Stimulated activated naive CD8-positive, alpha-beta T cell treated with anti-CD3 and anti-CD28 coated beads, Interleukin-15, Interleukin-2, amounts not matched to agents 100 U/mL and 50 U/mL, for 24 hours (primary cell): ENCODE data around the gene CLDN6.

ENCODE experiments used
- ATAC-seq: fragments of 150-1000 bp; cut with Tn5 transposase; one replicate; pipeline ENCODE4 v1.10.0; 2021
- DNase-seq: peaks from one replicate; pipeline ENCODE4 v3.0.0; 2021

The CLDN6 gene

DNA sequence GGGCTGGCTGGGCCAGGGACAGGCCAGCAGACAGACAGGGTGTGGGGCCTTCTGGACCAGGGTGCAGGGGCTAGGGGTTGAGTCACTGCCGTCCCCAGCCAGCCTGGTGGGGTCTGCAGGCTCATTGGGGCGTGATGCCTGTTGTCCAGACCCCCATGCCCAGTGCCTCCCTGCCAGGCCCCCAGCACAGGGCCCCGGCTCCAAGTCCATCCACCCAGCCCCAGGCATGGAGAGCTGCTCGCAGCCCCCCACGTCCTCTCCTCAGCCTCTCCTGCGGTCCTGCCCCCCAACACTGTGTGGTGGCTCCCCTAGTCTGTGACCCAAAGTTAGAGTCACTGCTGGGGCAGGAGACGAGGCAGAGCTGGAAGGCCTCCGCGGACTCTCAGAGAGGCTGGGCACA is 30.7 kb downstream of the CLDN6 start:
- DNase-seq (no peak), ATAC-seq (no peak)

DNA sequence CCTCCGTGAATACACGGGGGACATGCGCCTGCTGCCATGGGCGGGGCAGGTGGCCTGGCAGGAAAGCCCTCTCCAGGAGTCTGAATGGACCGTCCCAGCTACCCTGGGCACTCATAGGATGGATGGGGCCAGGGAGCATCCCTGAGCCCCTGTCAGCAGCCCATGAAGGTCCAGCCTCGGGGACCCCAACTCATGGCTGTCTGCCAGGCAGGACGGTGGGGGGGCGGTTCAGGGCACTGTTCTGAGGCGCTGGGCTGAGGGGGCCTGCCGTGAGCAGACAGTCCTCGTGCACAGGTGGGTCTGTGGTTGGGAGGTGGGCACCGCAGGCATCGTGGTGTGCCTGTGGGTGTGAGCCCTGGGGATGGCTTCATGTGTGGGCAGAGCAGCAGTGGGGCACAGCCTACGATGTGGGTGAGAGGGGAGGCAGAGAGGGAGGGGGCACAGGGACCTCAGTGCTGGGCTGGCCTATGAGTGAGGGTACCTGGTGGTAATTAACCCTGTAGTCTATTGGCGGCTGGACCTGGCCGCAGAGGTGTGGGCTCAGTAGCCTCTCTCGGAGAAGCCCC is 31.3 kb downstream of the CLDN6 start:
- ATAC-seq, result no peak
- no peak for DNase-seq

DNA sequence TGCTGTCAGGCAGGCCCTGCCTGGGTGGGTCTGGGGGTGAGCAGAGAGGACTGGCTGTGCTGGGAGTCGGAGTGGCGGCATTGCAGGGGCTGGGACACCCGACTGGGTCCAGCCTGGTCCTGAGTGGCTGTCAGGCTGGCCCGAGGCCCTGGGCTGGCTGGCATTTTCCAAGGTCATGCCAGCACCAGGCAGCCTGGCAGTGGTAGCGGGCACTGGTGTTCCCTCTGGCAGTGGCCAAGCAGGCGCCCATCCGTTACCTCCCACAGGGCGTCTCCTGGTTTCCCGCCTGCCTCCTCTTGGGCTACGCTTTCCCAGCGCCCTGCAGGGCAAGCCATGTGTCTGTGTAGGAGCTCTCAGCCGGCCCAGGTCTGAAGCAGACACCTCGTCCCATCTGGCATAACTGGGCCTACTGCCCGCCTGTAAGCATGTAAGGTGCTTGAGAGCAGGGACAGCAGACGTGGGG is 32.1 kb downstream of the CLDN6 start:
- no peak for DNase-seq
- no peak for ATAC-seq

DNA sequence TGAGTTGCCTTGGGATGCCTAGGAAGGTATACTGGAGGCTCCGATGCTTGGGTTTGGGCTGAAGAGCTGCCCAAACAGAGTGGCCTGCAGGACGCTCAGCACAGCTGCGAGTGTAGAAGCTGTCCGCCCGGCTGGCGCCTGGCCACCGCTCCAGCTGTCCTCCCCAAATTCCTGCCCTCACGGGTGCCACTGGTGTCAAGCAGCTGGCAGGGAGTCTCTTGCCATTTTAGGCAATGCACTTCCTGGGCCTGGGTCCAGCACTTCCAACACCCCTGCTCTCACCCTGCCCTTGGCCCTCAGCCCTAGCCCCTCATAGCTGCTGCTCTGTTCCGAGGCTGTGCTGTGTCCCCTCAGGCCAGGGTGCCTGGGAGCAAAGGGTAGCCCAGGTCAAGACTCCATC is 32.5 kb downstream of the CLDN6 start:
- no peak for ATAC-seq
- no peak for DNase-seq

DNA sequence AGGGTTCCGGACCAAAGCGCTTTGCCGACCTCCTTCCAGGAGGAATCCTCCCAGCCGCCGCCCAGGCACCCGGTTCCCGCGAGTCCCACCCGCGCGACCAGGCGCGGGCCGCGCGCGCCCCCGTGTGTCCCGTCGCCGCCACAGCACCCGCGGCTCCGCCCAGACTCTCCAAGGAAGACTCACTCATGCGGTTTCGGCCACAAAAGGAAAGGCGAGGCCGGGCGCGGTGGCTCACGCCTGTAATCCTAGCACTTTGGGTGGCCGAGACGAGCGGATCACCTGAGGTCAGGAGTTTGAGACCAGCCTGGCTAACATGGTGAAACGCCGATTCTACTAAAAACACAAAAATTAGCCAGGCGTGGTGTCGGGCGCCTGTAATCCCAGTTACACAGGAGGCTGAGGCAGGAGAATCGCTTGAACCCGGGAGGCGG is 34.3 kb downstream of the CLDN6 start:
- DNase-seq (peak; percentile 84), ATAC-seq (peak; percentile 60)

DNA sequence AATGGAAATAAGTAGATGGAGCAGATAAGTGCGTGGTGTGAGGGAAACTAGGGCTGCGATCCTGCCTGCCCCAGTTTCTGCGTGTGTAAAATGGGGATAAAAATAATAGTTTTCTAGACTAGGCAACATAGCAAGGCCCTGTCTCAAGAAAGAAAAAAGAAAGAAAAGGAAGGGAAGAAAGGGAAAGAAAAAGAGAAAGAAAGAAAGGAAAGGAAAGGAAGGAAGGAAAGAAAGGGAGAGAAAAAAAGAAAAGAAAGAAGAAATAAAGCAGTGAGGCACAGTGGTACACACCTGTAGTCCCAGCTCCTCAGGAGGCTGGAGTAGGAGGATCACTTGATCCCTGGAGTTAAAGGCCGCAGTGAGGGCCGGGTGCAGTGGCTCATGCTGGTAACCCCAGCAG is 35.6 kb downstream of the CLDN6 start:
- ATAC-seq (no peak), DNase-seq (no peak)

DNA sequence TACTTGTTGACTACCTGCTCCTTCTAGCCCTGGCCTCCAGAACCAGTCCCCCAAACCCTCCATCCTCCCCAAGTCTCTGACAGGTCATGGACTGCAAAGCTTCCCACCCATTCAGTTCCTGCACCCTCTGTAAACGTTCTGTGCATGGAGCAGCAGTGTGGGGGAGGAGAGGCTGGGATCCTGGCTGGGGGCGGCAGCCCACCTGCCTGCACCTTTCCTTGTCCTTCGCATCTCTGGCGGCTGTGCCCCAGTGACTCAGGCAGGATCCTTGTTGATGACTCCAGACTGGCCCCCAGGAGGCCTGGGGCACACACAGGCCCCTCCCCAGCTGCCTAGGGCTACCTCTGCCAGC is 36.1 kb downstream of the CLDN6 start:
- ATAC-seq (no peak), DNase-seq (no peak)

DNA sequence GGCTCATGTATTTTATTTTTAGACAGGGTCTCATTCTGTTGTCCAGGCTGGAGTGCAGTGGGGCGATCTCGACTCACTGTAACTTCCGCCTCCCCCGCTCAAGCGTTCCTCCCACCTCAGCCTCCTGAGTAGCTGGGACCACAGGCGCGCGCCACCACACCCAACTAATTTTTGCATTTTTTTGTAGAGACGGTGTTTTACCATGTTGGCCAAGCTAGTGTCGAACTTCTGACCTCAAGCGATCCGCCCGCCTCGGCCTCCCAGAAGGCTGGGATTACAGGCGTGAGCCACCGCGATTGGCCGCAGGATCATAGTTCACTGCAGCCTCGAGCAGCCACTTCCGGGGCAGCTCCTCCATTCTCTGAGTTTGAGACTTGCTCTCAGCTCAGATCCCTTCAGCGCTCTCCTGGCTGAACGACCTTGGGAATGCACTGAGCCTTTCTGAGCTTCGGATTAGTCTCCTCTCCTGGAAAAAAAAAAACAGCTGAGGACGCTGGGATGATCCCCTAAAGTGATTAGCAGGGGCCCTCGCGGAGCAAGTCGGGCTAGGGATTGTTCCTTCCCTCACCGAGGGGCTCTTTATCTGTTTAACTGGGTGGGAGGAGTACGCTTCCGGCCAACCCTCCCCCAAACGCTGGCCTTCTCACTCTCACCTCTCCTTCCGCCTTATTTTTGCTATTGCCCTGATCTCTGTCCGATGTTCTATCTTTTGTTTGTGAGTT is 36.6 kb downstream of the CLDN6 start:
- ATAC-seq (no peak), DNase-seq (no peak)

DNA sequence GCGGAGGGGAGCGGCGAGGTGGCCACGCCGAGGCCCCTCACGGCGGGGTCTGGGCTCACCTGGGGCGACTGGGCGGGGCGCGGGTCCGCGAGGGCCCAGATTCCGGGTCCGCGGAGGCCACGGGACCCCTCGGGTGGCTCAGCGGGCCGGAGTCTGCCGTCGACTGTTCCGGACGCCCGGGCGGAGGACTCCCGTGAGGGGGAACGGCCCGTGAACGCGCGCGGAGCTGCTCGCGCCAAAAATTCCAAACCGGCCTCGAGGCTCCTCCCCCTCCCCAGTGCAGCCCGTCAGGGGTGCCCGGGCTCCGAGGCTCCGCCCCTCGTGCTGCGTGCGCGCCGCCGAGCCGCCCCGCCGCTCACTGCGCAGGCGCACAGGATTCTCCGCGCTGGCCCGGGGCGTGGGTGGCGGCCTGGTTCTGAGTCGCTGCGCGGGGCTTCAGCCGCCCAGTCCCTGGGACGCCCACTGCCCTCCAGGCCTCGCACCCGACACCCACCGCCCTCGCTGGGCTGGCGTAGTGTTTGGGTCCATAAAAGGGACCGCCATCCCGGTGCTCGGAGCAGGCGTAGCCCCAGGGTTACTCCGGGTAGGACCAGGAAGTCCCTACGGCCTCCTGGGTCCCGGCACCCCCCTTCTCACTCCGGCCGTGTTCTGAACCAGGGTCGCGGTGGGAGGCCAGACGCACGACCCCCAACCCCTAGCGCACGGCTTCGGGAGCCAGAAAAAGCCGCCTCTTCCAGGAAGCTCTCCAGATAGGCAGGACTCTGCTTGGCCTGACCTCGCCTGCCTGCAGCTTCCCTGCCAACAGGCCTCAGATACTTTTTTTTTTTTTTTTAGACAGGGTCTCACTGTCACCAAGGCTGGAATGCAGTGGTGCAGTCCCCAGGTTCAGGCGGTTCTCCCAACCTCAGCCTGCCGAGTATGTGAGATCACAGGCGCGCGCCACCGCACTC is 37.5 kb downstream of the CLDN6 start, which contains the start of gene PKMYT1:
Gene PKMYT1 (minus strand): TSS at position 220 of the 950 bp plus-strand sequence. CDS start 789 bp downstream, outside the sequence.
- DNase-seq (peak; percentile 98), ATAC-seq (peak; percentile 85)

DNA sequence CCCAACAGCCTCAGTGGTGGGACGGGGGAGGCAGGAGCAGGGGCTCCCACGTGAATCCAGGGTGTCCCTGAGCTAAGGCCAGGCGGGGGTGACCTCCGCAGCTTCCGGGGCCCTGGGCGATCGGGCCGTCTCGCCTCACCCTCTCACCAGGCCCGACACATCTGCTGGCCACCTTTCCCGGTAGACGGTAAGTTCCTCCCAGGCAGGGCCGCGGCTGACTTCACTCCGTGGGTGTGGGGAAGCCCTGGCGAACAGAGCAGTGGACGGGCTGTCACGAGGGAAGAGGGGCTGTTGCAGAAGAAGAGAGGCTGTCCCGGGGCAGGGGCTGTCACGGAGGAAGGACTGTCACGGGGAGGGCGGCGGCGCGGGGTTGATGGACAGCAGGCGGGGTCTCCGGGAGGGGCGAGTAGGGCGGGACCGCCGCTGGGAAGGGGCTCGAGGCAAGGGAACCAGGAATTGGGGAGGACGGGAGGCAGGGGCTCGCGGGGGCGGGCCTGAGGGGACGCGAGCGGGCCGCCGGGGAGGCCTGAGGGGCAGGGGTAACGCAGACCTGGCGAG is 38.2 kb downstream of the CLDN6 start:
- ATAC-seq (peak; percentile 2), DNase-seq (peak; percentile 45)

DNA sequence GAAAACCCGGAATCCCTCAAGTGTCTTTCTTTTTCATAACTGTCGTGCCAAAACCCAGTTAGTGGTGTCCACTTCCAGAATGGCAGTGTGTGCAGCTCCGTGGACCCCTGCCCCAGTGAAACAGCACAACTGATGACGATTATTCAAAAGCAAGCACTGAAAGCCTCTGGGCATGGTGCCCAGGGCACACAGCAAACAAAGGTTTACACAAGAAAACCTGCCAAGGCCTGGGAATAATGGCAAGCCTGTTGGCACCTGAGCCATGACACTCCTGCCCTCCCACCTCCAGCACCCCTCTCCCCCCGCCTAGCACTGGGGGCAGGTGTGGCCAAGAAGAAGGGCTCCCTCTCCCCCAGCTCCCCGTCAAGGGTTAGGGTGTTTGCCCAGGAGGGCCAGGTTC is 40.5 kb downstream of the CLDN6 start:
- DNase-seq (no peak), ATAC-seq (no peak)

DNA sequence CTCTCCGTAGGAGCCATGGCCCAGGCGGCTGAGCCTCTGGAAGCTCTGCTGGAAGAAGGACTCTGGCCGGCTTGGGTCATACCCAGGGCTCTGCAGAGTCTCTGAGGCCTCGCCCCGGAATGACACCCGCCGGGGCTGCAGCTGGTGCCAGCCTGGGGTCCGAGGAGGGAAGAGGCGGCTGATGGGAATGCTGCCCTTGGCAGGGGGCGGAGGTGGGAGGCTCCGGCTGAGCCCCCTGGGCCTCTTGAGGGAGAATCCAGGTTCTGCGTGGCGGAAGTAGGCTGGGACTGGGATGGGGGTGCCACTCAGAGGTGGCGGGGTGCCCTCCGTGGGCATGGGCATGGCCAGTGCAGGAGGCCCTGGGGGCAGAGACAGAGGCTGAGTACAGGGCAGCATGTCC is 41.3 kb downstream of the CLDN6 start:
- ATAC-seq (no peak), DNase-seq (no peak)

DNA sequence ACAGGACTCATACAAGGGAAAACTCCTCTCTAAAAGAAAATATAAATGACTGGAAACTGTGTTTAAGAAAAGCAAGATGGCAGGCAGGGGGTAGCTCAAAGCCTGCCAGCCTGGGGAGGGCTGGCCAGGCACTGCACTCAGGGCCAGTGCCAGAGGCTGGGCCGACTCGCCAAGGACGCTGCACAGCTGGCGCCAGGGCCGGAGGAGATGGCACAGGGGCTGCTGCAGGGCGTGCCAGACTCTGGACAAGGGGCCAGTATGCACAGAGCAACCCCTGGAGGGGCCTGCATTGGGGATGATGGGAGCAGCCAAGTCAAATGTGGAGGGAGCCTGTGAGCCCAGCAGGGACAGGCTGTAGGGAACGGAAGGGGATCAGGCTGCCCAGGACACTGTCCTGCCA is 41.8 kb downstream of the CLDN6 start:
- ATAC-seq (no peak), DNase-seq (no peak)

DNA sequence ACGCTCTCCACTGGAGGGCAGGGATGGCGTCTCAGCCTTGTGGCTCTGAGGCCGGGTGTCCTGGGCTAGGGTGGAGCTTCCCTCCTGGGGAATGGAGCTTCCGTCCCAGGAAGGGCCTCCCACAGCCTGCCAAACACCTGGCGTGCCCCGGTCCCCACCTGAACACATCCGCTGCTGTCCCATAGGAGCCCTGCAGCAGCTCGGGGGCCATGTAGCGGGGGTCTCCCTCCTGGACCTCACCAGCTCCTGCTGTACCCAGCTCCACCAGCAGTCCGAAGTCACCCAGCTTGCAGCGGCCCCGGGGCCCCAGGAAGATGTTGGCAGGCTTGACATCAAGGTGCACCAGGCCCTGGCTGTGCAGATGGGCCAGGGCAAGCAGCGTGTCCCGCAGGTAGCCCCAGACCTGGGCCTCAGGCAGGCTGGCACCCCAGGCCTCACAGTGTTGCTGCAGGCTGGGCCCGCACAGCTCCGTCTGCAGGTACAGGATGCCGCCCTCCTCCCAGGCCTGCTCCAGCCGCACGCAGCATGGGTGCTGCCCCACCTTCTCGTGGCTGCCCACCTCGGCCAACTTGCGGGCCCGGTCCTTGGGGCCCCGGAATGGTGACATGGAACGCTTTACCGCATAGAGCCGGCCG is 42.7 kb downstream of the CLDN6 start:
- ATAC-seq, result no peak
- no peak for DNase-seq

DNA sequence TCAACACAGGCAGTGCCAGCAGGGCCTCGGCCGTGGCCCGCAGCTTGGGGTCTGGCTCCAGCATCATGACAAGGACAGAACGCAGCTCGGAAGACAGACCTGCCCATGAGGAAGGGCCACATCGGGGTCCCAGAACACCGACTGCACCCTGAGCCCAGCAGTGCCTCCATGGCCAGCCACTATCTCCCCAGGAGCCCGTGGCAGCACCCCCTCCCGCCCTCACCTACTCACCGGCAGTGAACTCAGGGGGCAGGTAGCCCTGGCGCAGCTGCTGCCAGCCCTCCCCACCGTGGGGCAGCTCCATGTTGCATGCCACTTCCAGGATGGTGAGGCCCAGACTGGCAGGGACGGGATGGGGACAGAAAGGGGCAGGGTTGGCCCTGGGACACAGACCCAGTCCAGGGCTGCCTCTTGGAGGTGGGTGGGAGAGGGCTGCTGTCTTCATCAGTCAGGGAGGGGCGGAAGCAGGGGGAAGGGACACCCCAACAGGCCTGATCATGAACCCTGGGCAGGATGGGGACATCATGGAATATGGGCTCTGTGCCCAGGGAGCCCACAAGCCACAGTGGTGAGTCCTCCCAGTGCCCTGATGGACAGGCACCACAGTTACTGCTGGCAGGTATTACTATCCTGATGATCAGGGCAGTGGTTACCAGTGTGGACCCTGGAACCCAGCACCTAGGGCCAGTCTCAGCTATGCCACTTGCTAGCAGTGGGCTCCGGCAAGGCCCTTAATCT is 43.5 kb downstream of the CLDN6 start:
- ATAC-seq, result no peak
- no peak for DNase-seq

DNA sequence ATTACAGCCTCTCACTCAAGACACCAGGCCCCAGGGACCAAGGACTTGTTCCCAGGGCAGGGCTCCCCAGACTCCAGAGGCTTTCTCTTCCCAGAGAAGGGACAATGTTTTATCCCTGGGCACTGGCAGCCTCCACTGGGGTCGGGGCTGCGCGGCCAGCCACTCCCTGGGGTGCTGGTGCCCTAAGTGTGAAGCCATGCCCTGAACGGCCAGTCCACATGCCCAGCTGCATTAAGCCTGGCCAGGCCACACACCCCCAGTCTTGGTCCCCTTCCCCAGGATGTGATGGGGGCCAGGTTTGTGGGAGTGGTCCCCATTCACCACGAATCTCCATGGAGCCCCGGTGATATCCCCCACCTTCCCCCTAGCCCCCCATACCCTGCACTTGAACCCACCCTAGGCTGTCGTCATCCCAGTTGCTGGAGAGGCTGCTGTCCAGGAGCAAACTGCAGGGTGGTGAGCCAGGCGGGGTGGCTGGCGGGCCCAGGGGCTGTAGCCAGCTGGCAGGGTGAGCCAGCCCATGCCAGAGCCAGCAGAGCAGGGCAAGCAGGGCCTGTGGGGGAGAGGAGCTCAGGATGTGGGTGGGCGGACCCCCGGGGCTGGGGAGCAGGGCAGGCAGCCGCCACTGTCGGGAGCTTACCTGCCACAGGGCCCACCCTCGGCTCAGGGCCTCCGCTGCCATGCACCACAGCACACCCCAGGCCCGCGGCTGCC is 44.2 kb downstream of the CLDN6 start:
- DNase-seq (no peak), ATAC-seq (no peak)

DNA sequence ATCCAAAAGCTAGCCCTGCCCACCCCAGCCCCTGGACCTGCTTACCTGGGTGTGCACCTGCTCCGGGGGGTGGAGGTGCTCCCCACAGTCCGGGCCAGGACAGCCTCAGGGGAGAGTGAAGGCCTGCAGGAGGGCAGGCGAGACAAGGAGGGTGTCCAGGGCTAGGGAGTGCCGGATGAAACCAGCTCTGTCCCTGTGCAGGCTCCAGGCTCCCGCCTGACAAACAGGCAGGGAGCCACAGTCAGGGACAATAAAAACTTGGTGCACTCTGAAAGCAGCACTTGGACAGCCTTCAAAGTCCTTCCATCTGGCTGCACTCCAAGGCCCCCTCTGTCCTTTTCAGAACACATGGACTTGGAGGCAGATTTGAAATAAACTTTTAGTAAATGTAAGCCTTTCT is 44.9 kb downstream of the CLDN6 start:
- ATAC-seq (no peak), DNase-seq (no peak)

DNA sequence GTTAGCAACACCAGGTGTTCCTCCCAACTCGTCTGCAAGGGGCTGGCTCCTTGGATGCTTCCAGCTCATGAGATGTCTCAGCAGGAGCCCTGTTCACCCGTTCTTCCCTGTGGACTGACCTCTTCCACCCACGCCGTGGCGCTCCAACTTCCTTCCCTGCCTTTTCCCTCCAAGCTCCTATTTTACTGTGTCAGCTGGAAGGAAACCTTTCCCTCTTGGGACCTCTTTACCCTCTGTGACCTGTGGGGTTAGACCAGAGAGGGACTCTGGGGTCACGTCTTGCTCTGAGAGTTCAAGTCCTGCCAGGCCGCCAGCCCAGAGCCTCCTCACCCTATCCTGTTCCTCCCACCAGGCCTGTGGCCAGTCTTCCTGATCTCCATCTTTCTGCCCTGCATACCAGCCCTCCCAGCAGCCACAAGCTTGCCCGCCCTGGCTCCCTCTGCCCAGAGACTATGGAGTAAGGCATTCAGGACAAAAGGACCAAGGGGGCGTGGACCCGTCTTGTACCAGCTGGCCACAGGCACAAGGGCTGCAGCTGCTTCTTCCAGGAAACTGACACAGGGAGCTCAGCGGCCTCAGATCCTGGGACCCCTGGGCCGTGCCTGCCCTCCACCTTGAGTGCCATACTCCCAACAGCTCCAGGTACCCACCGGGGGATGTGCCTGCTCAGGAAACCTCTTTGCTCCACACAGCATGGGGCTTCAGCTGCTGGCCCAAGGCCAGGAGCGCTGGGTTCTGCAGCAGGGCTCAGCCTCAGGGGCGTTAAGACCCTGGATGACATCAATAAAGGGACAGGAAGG is 45.8 kb downstream of the CLDN6 start:
- ATAC-seq (no peak), DNase-seq (no peak)

DNA sequence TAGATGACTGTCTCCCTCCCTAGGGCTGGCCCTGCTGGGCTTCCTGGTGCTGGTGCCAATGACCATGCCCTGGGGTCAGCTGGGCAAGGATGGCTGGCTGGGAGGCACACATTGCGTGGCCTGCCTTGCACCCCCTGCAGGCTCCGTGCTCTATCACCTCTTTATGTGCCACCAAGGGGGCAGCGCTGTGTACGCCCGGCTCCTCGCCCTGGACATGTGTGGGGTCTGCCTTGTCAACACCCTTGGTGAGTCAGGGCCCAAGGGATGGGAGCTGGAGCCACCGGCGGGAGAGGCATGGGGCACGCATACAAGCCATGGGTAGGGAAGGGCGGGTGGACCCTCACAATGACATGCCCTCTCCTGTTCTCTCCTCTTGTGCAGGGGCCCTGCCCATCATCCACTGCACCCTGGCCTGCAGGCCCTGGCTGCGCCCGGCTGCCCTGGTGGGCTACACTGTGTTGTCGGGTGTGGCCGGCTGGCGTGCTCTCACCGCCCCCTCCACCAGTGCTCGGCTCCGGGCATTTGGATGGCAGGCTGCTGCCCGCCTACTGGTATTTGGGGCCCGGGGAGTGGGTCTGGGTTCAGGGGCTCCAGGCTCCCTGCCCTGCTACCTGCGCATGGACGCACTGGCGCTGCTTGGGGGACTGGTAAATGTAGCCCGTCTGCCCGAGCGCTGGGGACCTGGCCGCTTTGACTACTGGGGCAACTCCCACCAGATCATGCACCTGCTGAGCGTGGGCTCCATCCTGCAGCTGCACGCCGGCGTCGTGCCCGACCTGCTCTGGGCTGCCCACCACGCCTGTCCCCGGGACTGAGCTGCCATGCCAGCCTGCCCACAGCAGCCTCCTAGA is 46.6 kb downstream of the CLDN6 start:
- DNase-seq (no peak), ATAC-seq (no peak)
